ENCODE results near the gene LRP1B. TPM values are rescaled to one million over a fixed set of nuclear protein-coding genes. Genes with fewer than 3 reads are reported as not detected.

LRP1B gene
- polyA plus RNA-seq, 1 donor from 2014 or later, result 12.7 TPM

- Histone ChIP-seq H4K20me1 (ENCODE audit: insufficient read depth) (no peaks in the 10 kb centered on the region), H3K36me3 (ENCODE audit: insufficient read depth, low read length) (no peaks in the 10 kb centered on the region), H3K4me3 (ENCODE audit: low read length) (no peak overlapping the region), H2AFZ (ENCODE audit: low read depth, low read length) (no peak overlapping the region), H3K27me3 (ENCODE audit: insufficient read depth, low read depth, low read length) (no peaks in the 10 kb centered on the region), H3F3A (ENCODE audit: insufficient read depth, low read length, poor library complexity, severe bottlenecking) (no peaks in the 10 kb centered on the region), H3K4me2 (ENCODE audit: low read length) (no peak overlapping the region), H3K9me3 (ENCODE audit: low read length) (no peaks in the 10 kb centered on the region), H3K79me2 (replicated peaks; ENCODE audit: insufficient read depth, low read length) (no peaks in the 10 kb centered on the region), H3K27ac (ENCODE audit: low read length) (no peak overlapping the region), H3K9me2 (ENCODE audit: insufficient read depth, low read length) (no peaks in the 10 kb centered on the region), H3K9ac (ENCODE audit: low read length) (no peak overlapping the region)
- TF ChIP-seq POLR2AphosphoS5 (IDR thresholded peaks at IDR 0.05) (no peak), TAF1 (IDR thresholded peaks at IDR 0.05; ENCODE audit: low read depth) (no peak), SMC3 (conservative IDR thresholded peaks at IDR 0.05; ENCODE audit: poor library complexity) (no peak), MXI1 (conservative IDR thresholded peaks at IDR 0.05; ENCODE audit: poor library complexity, severe bottlenecking) (no peak), EP300 (conservative IDR thresholded peaks at IDR 0.05; ENCODE audit: poor library complexity, severe bottlenecking) (no peak), EZH2 (IDR thresholded peaks at IDR 0.05; ENCODE audit: borderline replicate concordance, insufficient read depth, low read length, poor library complexity, severe bottlenecking) (no peak), RAD21 (conservative IDR thresholded peaks at IDR 0.05) (no peak)
- TF ChIP-seq, protein P1, sequence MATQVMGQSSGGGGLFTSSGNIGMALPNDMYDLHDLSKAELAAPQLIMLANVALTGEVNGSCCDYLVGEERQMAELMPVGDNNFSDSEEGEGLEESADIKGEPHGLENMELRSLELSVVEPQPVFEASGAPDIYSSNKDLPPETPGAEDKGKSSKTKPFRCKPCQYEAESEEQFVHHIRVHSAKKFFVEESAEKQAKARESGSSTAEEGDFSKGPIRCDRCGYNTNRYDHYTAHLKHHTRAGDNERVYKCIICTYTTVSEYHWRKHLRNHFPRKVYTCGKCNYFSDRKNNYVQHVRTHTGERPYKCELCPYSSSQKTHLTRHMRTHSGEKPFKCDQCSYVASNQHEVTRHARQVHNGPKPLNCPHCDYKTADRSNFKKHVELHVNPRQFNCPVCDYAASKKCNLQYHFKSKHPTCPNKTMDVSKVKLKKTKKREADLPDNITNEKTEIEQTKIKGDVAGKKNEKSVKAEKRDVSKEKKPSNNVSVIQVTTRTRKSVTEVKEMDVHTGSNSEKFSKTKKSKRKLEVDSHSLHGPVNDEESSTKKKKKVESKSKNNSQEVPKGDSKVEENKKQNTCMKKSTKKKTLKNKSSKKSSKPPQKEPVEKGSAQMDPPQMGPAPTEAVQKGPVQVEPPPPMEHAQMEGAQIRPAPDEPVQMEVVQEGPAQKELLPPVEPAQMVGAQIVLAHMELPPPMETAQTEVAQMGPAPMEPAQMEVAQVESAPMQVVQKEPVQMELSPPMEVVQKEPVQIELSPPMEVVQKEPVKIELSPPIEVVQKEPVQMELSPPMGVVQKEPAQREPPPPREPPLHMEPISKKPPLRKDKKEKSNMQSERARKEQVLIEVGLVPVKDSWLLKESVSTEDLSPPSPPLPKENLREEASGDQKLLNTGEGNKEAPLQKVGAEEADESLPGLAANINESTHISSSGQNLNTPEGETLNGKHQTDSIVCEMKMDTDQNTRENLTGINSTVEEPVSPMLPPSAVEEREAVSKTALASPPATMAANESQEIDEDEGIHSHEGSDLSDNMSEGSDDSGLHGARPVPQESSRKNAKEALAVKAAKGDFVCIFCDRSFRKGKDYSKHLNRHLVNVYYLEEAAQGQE (IDR thresholded peaks at IDR 0.05; ENCODE audit: borderline replicate concordance), result no peak
- TF ChIP-seq, protein P2, sequence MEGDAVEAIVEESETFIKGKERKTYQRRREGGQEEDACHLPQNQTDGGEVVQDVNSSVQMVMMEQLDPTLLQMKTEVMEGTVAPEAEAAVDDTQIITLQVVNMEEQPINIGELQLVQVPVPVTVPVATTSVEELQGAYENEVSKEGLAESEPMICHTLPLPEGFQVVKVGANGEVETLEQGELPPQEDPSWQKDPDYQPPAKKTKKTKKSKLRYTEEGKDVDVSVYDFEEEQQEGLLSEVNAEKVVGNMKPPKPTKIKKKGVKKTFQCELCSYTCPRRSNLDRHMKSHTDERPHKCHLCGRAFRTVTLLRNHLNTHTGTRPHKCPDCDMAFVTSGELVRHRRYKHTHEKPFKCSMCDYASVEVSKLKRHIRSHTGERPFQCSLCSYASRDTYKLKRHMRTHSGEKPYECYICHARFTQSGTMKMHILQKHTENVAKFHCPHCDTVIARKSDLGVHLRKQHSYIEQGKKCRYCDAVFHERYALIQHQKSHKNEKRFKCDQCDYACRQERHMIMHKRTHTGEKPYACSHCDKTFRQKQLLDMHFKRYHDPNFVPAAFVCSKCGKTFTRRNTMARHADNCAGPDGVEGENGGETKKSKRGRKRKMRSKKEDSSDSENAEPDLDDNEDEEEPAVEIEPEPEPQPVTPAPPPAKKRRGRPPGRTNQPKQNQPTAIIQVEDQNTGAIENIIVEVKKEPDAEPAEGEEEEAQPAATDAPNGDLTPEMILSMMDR (IDR thresholded peaks at IDR 0.05; ENCODE audit: poor library complexity, severe bottlenecking), result no peak
Measured at GRCh38 chr2:140577453-140577852, 1553.4 kb downstream of the LRP1B start.

DNA sequence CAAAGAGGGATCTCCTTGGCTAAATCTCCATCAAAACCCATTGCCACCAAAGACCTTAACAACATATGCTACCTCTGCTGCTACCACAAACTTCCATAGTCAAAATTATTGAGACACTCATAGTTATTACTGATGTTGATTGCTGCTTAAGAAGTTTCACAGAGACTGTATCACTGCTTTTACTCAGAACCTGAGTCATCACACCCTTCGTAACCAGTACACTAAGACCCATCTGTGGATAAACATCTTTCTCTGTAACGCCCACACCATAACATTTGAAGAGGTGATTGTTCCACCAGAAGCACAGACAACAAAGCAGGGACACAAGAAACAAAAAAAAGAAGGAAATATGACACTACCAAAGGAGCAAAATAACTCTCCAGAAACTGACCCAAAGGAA is 1563.1 kb downstream of the LRP1B start:
- no peak overlapping the region for H3K9ac ChIP-seq (ENCODE audit: low read length)
- H3K27ac ChIP-seq (ENCODE audit: low read length), result no peak overlapping the region
- no peak overlapping the region for H2AFZ ChIP-seq (ENCODE audit: low read depth, low read length)
- no peak overlapping the region for H3K4me3 ChIP-seq (ENCODE audit: low read length)
- H4K20me1 ChIP-seq (ENCODE audit: insufficient read depth), result no peaks in the 10 kb centered on the region
- H3K9me2 ChIP-seq (ENCODE audit: insufficient read depth, low read length), result no peaks in the 10 kb centered on the region
- H3K79me2 ChIP-seq (replicated peaks; ENCODE audit: insufficient read depth, low read length), result no peaks in the 10 kb centered on the region
- TF ChIP-seq, protein P1 (IDR thresholded peaks at IDR 0.05; ENCODE audit: borderline replicate concordance), result no peak
- TF ChIP-seq RAD21 (conservative IDR thresholded peaks at IDR 0.05), result no peak
- no peak for TF ChIP-seq MXI1 (conservative IDR thresholded peaks at IDR 0.05; ENCODE audit: poor library complexity, severe bottlenecking)
- TF ChIP-seq TAF1 (IDR thresholded peaks at IDR 0.05; ENCODE audit: low read depth), result no peak
- TF ChIP-seq, protein P2 (IDR thresholded peaks at IDR 0.05; ENCODE audit: poor library complexity, severe bottlenecking), result no peak
- no peak for TF ChIP-seq POLR2AphosphoS5 (IDR thresholded peaks at IDR 0.05)
- no peak for TF ChIP-seq SMC3 (conservative IDR thresholded peaks at IDR 0.05; ENCODE audit: poor library complexity)
- no peak for TF ChIP-seq EP300 (conservative IDR thresholded peaks at IDR 0.05; ENCODE audit: poor library complexity, severe bottlenecking)
- no peaks in the 10 kb centered on the region for H3K36me3 ChIP-seq (ENCODE audit: insufficient read depth, low read length)
- no peaks in the 10 kb centered on the region for H3F3A ChIP-seq (ENCODE audit: insufficient read depth, low read length, poor library complexity, severe bottlenecking)
- no peak overlapping the region for H3K4me2 ChIP-seq (ENCODE audit: low read length)
- no peaks in the 10 kb centered on the region for H3K27me3 ChIP-seq (ENCODE audit: insufficient read depth, low read depth, low read length)
- H3K9me3 ChIP-seq (ENCODE audit: low read length), result no peaks in the 10 kb centered on the region

Measured in neural cell (in vitro differentiated cells).